Measurements from ENCODE around the gene RNU2-1.

The RNU2-1 gene

DNA sequence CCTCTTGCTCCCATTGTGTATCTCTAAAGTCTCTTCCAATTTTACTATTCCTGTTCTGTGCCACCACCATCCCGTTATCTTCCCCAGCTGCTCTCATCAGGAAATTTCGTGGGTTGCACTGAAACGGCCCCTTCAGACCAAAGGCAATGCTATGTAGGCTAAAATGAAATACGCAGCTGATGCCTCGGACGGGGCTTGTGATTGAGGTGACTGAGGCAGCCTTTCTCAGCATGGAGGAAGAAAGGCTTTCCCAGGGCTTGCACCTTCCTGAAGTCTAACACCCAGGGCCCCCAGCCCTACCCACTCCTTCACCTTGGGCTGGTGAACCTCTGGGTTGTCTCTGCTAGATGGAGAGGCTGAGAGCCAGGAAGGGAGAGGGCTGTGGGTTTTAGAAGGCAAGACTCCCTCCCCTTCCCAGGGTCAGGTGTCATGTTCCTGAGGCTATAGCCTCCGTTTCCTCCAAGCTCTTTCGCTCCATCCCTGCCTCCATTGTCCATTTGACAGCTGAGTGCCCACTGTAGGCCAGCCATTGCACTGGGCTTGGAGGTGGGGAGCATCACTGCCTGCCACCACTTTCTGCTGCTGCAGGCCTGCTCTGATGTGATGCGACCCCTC lies 13.2 kb downstream of the RNU2-1 start:
- peaks cover 100% of the 10 kb centered on the region for H3K36me3 Mint-ChIP-seq (ENCODE audit: low read depth)
- H3K4me3 Mint-ChIP-seq: no peak overlapping the region
- peak overlapping the region; percentile 28 for H3K27ac Mint-ChIP-seq
- H3K9me3 Mint-ChIP-seq: no peaks in the 10 kb centered on the region
- intact Hi-C loops (cut with micrococcal nuclease): no loop called here
- H3K4me1 Mint-ChIP-seq (ENCODE audit: low read depth): peaks cover 75% of the 10 kb centered on the region
- H3K27me3 Mint-ChIP-seq: no peaks in the 10 kb centered on the region

- no peaks in the 10 kb centered on the region for H3K9me3 Mint-ChIP-seq
- intact Hi-C loops (cut with micrococcal nuclease): no loop called here
- H3K36me3 Mint-ChIP-seq (ENCODE audit: low read depth): peaks cover 100% of the 10 kb centered on the region
- no peak overlapping the region for H3K4me3 Mint-ChIP-seq
- H3K27me3 Mint-ChIP-seq: no peaks in the 10 kb centered on the region
- H3K27ac Mint-ChIP-seq: peak overlapping the region; percentile 28
- H3K4me1 Mint-ChIP-seq (ENCODE audit: low read depth): peaks cover 81% of the 10 kb centered on the region
Observed at GRCh38 chr17:43219746-43220380, 13.9 kb downstream of the RNU2-1 start.

GRCh38 chr17:43219001-43219400 lies 14.8 kb downstream of the RNU2-1 start:
- H3K9me3 Mint-ChIP-seq: no peaks in the 10 kb centered on the region
- H3K27ac Mint-ChIP-seq: no peak overlapping the region
- intact Hi-C loops (cut with micrococcal nuclease): no loop called here
- H3K4me3 Mint-ChIP-seq: peak overlapping the region; percentile 23
- H3K4me1 Mint-ChIP-seq (ENCODE audit: low read depth): peaks cover 81% of the 10 kb centered on the region
- peaks cover 100% of the 10 kb centered on the region for H3K36me3 Mint-ChIP-seq (ENCODE audit: low read depth)
- no peaks in the 10 kb centered on the region for H3K27me3 Mint-ChIP-seq

GRCh38 chr17:43217614-43218087 lies 16.1 kb downstream of the RNU2-1 start:
- no peaks in the 10 kb centered on the region for H3K27me3 Mint-ChIP-seq
- H3K4me3 Mint-ChIP-seq: no peak overlapping the region
- H3K9me3 Mint-ChIP-seq: no peaks in the 10 kb centered on the region
- peaks cover 100% of the 10 kb centered on the region for H3K36me3 Mint-ChIP-seq (ENCODE audit: low read depth)
- H3K27ac Mint-ChIP-seq: peak overlapping the region; percentile 45
- H3K4me1 Mint-ChIP-seq (ENCODE audit: low read depth): peaks cover 84% of the 10 kb centered on the region
- intact Hi-C loops (cut with micrococcal nuclease): no loop called here

DNA sequence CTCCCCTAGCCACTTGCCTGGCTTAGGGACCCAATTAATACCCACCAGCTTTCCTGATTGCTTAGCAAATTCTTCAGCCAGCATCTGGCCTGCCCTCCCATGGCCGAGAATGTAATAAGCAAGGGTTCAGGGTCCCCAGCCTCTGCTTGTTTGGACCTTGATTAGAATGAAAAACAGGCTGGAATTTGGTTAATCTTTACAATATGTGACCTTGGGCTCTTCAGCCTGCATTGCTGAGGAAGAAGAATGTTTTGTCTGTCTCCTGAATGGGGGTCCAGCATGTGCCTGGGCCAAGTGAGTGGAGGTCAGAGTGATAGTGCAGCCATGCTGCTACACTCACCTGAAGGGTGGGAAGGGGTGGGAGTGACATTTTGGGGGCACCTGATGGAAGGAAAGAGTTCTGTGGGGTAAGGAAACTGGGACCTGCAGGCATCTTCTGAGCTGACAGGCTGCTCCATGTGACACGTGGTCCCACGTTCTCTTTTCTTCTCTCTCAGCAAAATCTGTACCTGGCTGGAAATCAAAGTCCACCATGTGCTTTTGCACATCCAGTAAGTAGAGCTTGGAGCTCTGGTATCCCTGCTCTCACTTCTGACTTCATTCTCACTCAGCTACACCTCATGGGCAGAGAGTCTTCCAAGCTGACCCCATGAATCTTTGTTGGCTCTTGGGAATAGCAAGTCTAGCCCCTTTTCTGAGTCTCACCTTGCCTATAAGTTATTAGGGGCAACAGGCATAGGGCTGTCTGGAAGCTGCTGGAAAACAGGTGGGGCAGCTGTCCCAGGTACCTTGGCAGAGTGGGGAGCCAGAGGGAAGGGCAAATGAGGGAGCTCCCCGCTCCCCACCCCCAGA lies 16.8 kb downstream of the RNU2-1 start:
- intact Hi-C loops (cut with micrococcal nuclease): no loop called here
- peaks cover 85% of the 10 kb centered on the region for H3K4me1 Mint-ChIP-seq (ENCODE audit: low read depth)

GRCh38 chr17:43216369-43216761 lies 17.4 kb downstream of the RNU2-1 start:
- H3K4me1 Mint-ChIP-seq (ENCODE audit: low read depth): peaks cover 81% of the 10 kb centered on the region
- no peaks in the 10 kb centered on the region for H3K27me3 Mint-ChIP-seq
- intact Hi-C loops (cut with micrococcal nuclease): no loop called here
- peaks cover 99% of the 10 kb centered on the region for H3K36me3 Mint-ChIP-seq (ENCODE audit: low read depth)
- H3K9me3 Mint-ChIP-seq: no peaks in the 10 kb centered on the region
- H3K27ac Mint-ChIP-seq: no peak overlapping the region
- peak overlapping the region; percentile 13 for H3K4me3 Mint-ChIP-seq

More for the DNA sequence above, 16.8 kb downstream of the RNU2-1 start:
- H3K36me3 Mint-ChIP-seq (ENCODE audit: low read depth): peaks cover 100% of the 10 kb centered on the region
- no peaks in the 10 kb centered on the region for H3K27me3 Mint-ChIP-seq
- no peak overlapping the region for H3K27ac Mint-ChIP-seq
- H3K4me3 Mint-ChIP-seq: no peak overlapping the region
- no peaks in the 10 kb centered on the region for H3K9me3 Mint-ChIP-seq

- Mint-ChIP-seq H3K36me3 (ENCODE audit: low read depth) (peaks cover 98% of the 10 kb centered on the region), H3K27me3 (no peaks in the 10 kb centered on the region), H3K27ac (no peak overlapping the region), H3K9me3 (no peaks in the 10 kb centered on the region), H3K4me3 (no peak overlapping the region), H3K4me1 (ENCODE audit: low read depth) (peaks cover 79% of the 10 kb centered on the region)
- intact Hi-C loops (cut with micrococcal nuclease): no loop called here
Observed at GRCh38 chr17:43215341-43215740, 18.4 kb downstream of the RNU2-1 start.

GRCh38 chr17:43213545-43213944 lies 20.2 kb downstream of the RNU2-1 start:
- Mint-ChIP-seq H3K9me3 (no peaks in the 10 kb centered on the region), H3K36me3 (ENCODE audit: low read depth) (peaks cover 98% of the 10 kb centered on the region), H3K4me1 (ENCODE audit: low read depth) (peaks cover 67% of the 10 kb centered on the region), H3K27me3 (no peaks in the 10 kb centered on the region), H3K4me3 (peak overlapping the region; percentile 99), H3K27ac (peak overlapping the region; percentile 100)
- intact Hi-C loops (cut with micrococcal nuclease): no loop called here

DNA sequence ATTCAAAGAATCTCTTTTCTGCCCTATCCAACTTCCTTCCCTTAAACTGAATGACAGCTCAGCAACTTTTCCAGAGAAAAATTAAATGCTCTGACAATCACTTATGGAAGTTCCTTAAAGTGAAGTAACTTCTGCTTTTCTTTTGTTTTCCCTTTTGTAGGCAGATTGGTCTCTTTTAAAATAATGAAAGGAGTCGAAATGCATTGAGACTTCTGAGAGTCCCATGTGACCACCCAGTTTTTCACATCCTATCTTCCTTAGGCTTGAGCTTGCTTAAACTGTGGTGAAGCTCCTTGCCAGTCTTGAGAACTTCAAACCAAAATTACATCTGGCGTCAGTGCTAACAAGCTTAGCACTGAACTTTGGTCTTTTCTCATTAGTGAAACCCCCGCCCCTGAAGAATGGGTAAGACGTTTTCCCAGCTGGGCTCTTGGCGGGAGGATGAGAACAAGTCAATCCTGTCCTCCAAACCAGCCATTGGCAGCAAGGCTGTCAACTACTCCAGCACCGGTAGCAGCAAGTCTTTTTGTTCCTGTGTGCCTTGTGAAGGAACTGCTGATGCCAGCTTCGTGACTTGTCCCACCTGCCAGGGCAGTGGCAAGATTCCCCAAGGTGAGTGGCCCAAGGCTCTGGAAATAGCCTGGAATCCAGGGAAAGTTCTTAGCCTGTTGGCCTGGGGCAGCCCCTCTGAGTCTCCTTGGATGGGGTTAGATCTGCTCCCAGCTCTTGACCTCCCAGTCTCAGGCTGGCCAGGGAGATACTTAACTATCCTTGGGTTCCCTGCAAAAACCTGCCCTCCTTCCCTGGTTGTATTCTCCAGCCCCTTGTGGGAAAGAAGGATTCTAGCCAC lies 20.9 kb downstream of the RNU2-1 start:
- H3K27ac Mint-ChIP-seq: peak overlapping the region; percentile 100
- H3K4me3 Mint-ChIP-seq: peak overlapping the region; percentile 99
- peaks cover 98% of the 10 kb centered on the region for H3K36me3 Mint-ChIP-seq (ENCODE audit: low read depth)
- intact Hi-C loops (cut with micrococcal nuclease): loop anchor here (1.0 kb wide), 1 partner anchor 41 kb away; no protein-coding TSS in a partner anchor
- H3K4me1 Mint-ChIP-seq (ENCODE audit: low read depth): peaks cover 60% of the 10 kb centered on the region
- H3K27me3 Mint-ChIP-seq: no peaks in the 10 kb centered on the region
- H3K9me3 Mint-ChIP-seq: no peaks in the 10 kb centered on the region

GRCh38 chr17:43211480-43212402 lies 22.0 kb downstream of the RNU2-1 start, which contains the start of gene TMEM106A:
Gene TMEM106A (plus strand): TSS chr17:43211875. CDS start chr17:43213042, 1,167 bp downstream.
- peaks cover 98% of the 10 kb centered on the region for H3K36me3 Mint-ChIP-seq (ENCODE audit: low read depth)
- H3K27ac Mint-ChIP-seq: peak within 1 kb of the TSS; percentile 100
- no peaks in the 10 kb centered on the region for H3K9me3 Mint-ChIP-seq
- intact Hi-C loops (cut with micrococcal nuclease): loop anchor here (1.0 kb wide), 1 partner anchor 39 kb away; no protein-coding TSS in a partner anchor
- H3K4me3 Mint-ChIP-seq: peak within 1 kb of the TSS; percentile 99
- no peaks in the 10 kb centered on the region for H3K27me3 Mint-ChIP-seq
- H3K4me1 Mint-ChIP-seq (ENCODE audit: low read depth): peaks cover 49% of the 10 kb centered on the region

DNA sequence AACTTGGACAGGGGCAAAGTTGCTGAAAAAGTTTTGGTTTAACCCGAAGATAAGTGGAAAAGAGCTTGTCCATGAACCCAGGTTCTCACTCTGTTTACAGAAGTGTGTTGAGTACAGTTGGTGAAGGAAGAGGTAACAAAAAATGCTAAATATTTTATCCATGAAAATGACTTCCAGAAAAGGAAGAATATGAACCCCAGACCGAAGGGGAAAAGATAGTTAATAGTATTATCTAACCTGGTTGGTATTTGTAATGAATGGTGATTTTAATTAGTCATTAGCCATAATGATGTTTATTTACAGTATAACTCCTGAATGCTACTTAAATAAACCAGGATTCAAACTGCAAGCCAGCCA lies 22.7 kb downstream of the RNU2-1 start:
- Mint-ChIP-seq H3K9me3 (no peaks in the 10 kb centered on the region), H3K4me3 (peak overlapping the region; percentile 99), H3K27me3 (no peaks in the 10 kb centered on the region), H3K4me1 (ENCODE audit: low read depth) (peaks cover 43% of the 10 kb centered on the region), H3K27ac (peak overlapping the region; percentile 100), H3K36me3 (ENCODE audit: low read depth) (peaks cover 98% of the 10 kb centered on the region)
- intact Hi-C loops (cut with micrococcal nuclease): no loop called here

- intact Hi-C loops (cut with micrococcal nuclease): no loop called here
- H3K27me3 Mint-ChIP-seq: no peaks in the 10 kb centered on the region
- peaks cover 37% of the 10 kb centered on the region for H3K4me1 Mint-ChIP-seq (ENCODE audit: low read depth)
- H3K4me3 Mint-ChIP-seq: peak overlapping the region; percentile 99
- H3K27ac Mint-ChIP-seq: peak overlapping the region; percentile 100
- no peaks in the 10 kb centered on the region for H3K9me3 Mint-ChIP-seq
- H3K36me3 Mint-ChIP-seq (ENCODE audit: low read depth): peaks cover 98% of the 10 kb centered on the region
Observed at GRCh38 chr17:43210576-43210975, 23.2 kb downstream of the RNU2-1 start.

Data from dendritic cell treated with granulocyte-macrophage colony-stimulating factor and Interleukin-4, amounts not matched to agents 40 ng/mL and 50 ng/mL, for 4 days (primary cell).